Muscle of leg (tissue), 11 donors: Measurements from ENCODE around the gene GRID2. TPM values are rescaled to one million over a fixed set of nuclear protein-coding genes. Genes with fewer than 3 reads are reported as not detected.
"Not testable (repeated sequence)": the region's sequence is repeated elsewhere in the genome, so short reads cannot be mapped to it uniquely, and the experiment has no call there.

Experiments
- DNase-seq: peaks from one replicate; pipeline ENCODE4 v3.0.0; 2013
- H3K27ac ChIP-seq: one replicate; pipeline ENCODE4 v1.5.1; 2013; ENCODE audit warnings: mild to moderate bottlenecking, low read length, control low read depth
- H3K27me3 ChIP-seq: one replicate; pipeline ENCODE4 v1.6.1; 2013; ENCODE audit warnings: low read length; ENCODE audit not compliant: control insufficient read depth, insufficient read depth
- H3K36me3 ChIP-seq: one replicate; pipeline ENCODE4 v1.6.1; 2013; ENCODE audit warnings: low read length; ENCODE audit not compliant: control insufficient read depth, insufficient read depth
- H3K4me1 ChIP-seq: one replicate; pipeline ENCODE4 v1.6.1; 2013; ENCODE audit warnings: low read length; ENCODE audit not compliant: control insufficient read depth, insufficient read depth
- H3K4me3 ChIP-seq: one replicate; pipeline ENCODE4 v1.5.1; 2013; ENCODE audit warnings: low read length, control low read depth
- H3K9me3 ChIP-seq: replicated peaks from 2 replicates; pipeline ENCODE4 v1.6.1; 2013; ENCODE audit warnings: low read depth, low read length; ENCODE audit not compliant: control insufficient read depth
- WGBS: methylation state at CpG from one replicate; pipeline ENCODE4 v1.1.5; 2013; ENCODE audit warnings: missing lambda C conversion rate; ENCODE audit not compliant: insufficient coverage; 5-methylcytosine and 5-hydroxymethylcytosine counted together
- polyA plus RNA-seq, 8 donors: library from polyadenylated mRNA; unstranded; fragments of 120-200 nt; gene quantifications; one replicate each; pipeline versions ENCODE4 v1.2.1 to v1.2.3, GENCODE V29; 2013; ENCODE audit warnings: inconsistent platforms in 1 of 8, low replicate concordance in 1 of 8; ENCODE audit not compliant: insufficient read length in 8 of 8, insufficient read depth in 1 of 8
- total RNA-seq: library from RNA; stranded (reverse); fragments of 120-200 nt; gene quantifications from one replicate; pipeline ENCODE4 v1.2.4, GENCODE V29; 2013

Gene GRID2
- total and polyA plus RNA-seq, 9 donors, result 0.29 to 1.4 (median 0.60) TPM

GRCh38 chr4:92452383-92452782 is 148.6 kb downstream of the GRID2 start:
- H3K36me3 ChIP-seq, H3K4me3 ChIP-seq, H3K9me3 ChIP-seq, H3K27ac ChIP-seq, DNase-seq, H3K27me3 ChIP-seq, H3K4me1 ChIP-seq: not testable (repeated sequence)
- no CpG with 5 or more reads among the region's 2 CpGs for WGBS

- no peak for DNase-seq
- Histone ChIP-seq H3K36me3 (no peaks in the 10 kb centered on the region), H3K27ac (no peak overlapping the region), H3K9me3 (no peaks in the 10 kb centered on the region), H3K4me1 (no peaks in the 10 kb centered on the region), H3K27me3 (no peaks in the 10 kb centered on the region), H3K4me3 (no peak overlapping the region)
- WGBS, result 61% methylated on average over 4 of the region's 7 CpGs
Measured at GRCh38 chr4:92455329-92455839, 151.6 kb downstream of the GRID2 start.

GRCh38 chr4:92455951-92456350 is 152.2 kb downstream of the GRID2 start:
- H3K4me1 ChIP-seq, result no peaks in the 10 kb centered on the region
- H3K27ac ChIP-seq, result no peak overlapping the region
- peak; percentile 64 for DNase-seq
- H3K9me3 ChIP-seq, result no peaks in the 10 kb centered on the region
- H3K4me3 ChIP-seq, result no peak overlapping the region
- WGBS, result no CpG with 5 or more reads among the region's 2 CpGs
- H3K27me3 ChIP-seq, result no peaks in the 10 kb centered on the region
- no peaks in the 10 kb centered on the region for H3K36me3 ChIP-seq

GRCh38 chr4:92461732-92462131 is 158.0 kb downstream of the GRID2 start:
- H3K9me3 ChIP-seq, result no peaks in the 10 kb centered on the region
- no CpG with 5 or more reads among the region's 1 CpG for WGBS
- no peak for DNase-seq
- no peak overlapping the region for H3K27ac ChIP-seq
- no peaks in the 10 kb centered on the region for H3K27me3 ChIP-seq
- H3K4me3 ChIP-seq, result no peak overlapping the region
- H3K36me3 ChIP-seq, result no peaks in the 10 kb centered on the region
- H3K4me1 ChIP-seq, result no peaks in the 10 kb centered on the region

GRCh38 chr4:92477298-92477697 is 173.5 kb downstream of the GRID2 start:
- no peak overlapping the region for H3K27ac ChIP-seq
- H3K36me3 ChIP-seq, result no peaks in the 10 kb centered on the region
- H3K9me3 ChIP-seq, result no peaks in the 10 kb centered on the region
- no peaks in the 10 kb centered on the region for H3K4me1 ChIP-seq
- H3K4me3 ChIP-seq, result no peak overlapping the region
- no peaks in the 10 kb centered on the region for H3K27me3 ChIP-seq
- no CpG with 5 or more reads among the region's 1 CpG for WGBS
- no peak for DNase-seq

- DNase-seq, result no peak
- Histone ChIP-seq H3K4me1 (no peaks in the 10 kb centered on the region), H3K9me3 (no peaks in the 10 kb centered on the region), H3K36me3 (no peaks in the 10 kb centered on the region), H3K27ac (no peak overlapping the region), H3K4me3 (no peak overlapping the region), H3K27me3 (no peaks in the 10 kb centered on the region)
- 100% methylated on average over 1 of the region's 3 CpGs for WGBS
Measured at GRCh38 chr4:92483341-92483740, 179.6 kb downstream of the GRID2 start.

GRCh38 chr4:92488496-92488895 is 184.7 kb downstream of the GRID2 start:
- H3K4me3 ChIP-seq, result no peak overlapping the region
- no peak for DNase-seq
- H3K36me3 ChIP-seq, result no peaks in the 10 kb centered on the region
- no peaks in the 10 kb centered on the region for H3K9me3 ChIP-seq
- no peaks in the 10 kb centered on the region for H3K4me1 ChIP-seq
- H3K27me3 ChIP-seq, result no peaks in the 10 kb centered on the region
- 60% methylated on average over 1 of the region's 1 CpG for WGBS
- H3K27ac ChIP-seq, result no peak overlapping the region

- no peaks in the 10 kb centered on the region for H3K27me3 ChIP-seq
- H3K27ac ChIP-seq, result no peak overlapping the region
- no CpG with 5 or more reads among the region's 1 CpG for WGBS
- H3K4me1 ChIP-seq, result no peaks in the 10 kb centered on the region
- no peaks in the 10 kb centered on the region for H3K36me3 ChIP-seq
- no peak for DNase-seq
- H3K9me3 ChIP-seq, result no peaks in the 10 kb centered on the region
- no peak overlapping the region for H3K4me3 ChIP-seq
Measured at GRCh38 chr4:92497141-92497540, 193.4 kb downstream of the GRID2 start.

GRCh38 chr4:92501456-92501855 is 197.7 kb downstream of the GRID2 start:
- Histone ChIP-seq H3K36me3 (no peaks in the 10 kb centered on the region), H3K4me3 (no peak overlapping the region), H3K27me3 (no peaks in the 10 kb centered on the region), H3K4me1 (no peaks in the 10 kb centered on the region), H3K9me3 (no peaks in the 10 kb centered on the region), H3K27ac (no peak overlapping the region)
- no peak for DNase-seq
- no CpG with 5 or more reads among the region's 2 CpGs for WGBS

GRCh38 chr4:92506933-92507332 is 203.2 kb downstream of the GRID2 start:
- DNase-seq, result no peak
- no peak overlapping the region for H3K4me3 ChIP-seq
- H3K27ac ChIP-seq, result no peak overlapping the region
- H3K4me1 ChIP-seq, result no peaks in the 10 kb centered on the region
- no peaks in the 10 kb centered on the region for H3K36me3 ChIP-seq
- no peaks in the 10 kb centered on the region for H3K9me3 ChIP-seq
- H3K27me3 ChIP-seq, result no peaks in the 10 kb centered on the region

- no peak overlapping the region for H3K27ac ChIP-seq
- no peaks in the 10 kb centered on the region for H3K27me3 ChIP-seq
- no peak overlapping the region for H3K4me3 ChIP-seq
- DNase-seq, result no peak
- no peaks in the 10 kb centered on the region for H3K36me3 ChIP-seq
- no peaks in the 10 kb centered on the region for H3K4me1 ChIP-seq
- no peaks in the 10 kb centered on the region for H3K9me3 ChIP-seq
- WGBS, result no CpG with 5 or more reads among the region's 1 CpG
Measured at GRCh38 chr4:92514627-92515026, 210.9 kb downstream of the GRID2 start.
